Measurements from ENCODE around the gene TSPAN5.

TSPAN5 gene

DNA sequence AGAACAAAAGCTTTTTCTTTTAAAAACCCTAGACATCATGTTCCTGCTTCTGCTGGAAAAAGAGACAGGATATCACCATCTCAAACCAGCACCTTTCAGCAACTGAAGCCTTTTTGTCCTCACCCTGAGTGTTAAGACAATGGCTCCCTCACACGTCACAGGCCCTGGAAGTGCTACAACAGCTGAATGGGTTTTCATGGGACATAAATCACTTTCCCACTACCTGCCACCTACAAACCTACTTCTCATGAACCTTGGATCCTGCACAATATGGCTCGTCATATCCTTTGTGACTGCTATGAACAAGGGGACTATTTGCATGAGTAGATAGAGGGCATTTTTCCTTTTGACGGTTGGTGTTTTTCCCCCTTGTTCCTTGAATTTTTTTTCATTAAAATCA, 93.6 kb downstream of the TSPAN5 start:
- H3K27me3 Mint-ChIP-seq (ENCODE audit: low read depth), result no peaks in the 10 kb centered on the region
- H3K27ac Mint-ChIP-seq, result no peak overlapping the region
- H3K4me1 Mint-ChIP-seq (ENCODE audit: low read depth), result peaks cover 24% of the 10 kb centered on the region
- H3K36me3 Mint-ChIP-seq (ENCODE audit: low read depth), result peaks cover 9% of the 10 kb centered on the region
- H3K9me3 Mint-ChIP-seq, result no peaks in the 10 kb centered on the region
- no peak overlapping the region for H3K4me3 Mint-ChIP-seq

DNA sequence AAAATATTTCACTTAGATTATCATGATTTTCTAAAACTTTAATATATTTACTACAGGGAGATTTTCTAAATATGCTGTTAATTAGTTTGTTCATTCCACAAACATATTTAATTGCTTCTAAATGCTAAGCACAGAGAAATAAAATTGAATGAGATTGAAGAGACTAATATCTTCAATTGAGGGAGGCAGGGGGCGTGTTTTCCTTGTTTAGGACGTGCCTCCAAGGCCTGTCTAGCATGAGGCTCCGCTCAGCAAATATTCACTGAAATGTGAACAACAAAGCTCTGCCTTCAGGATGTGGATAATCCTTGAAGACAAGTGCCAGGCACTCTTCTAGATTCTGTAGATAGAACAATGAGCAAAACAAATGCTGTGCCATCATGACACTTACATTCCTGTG, 98.1 kb downstream of the TSPAN5 start:
- peaks cover 3% of the 10 kb centered on the region for H3K36me3 Mint-ChIP-seq (ENCODE audit: low read depth)
- no peaks in the 10 kb centered on the region for H3K27me3 Mint-ChIP-seq (ENCODE audit: low read depth)
- peaks cover 13% of the 10 kb centered on the region for H3K4me1 Mint-ChIP-seq (ENCODE audit: low read depth)
- no peaks in the 10 kb centered on the region for H3K9me3 Mint-ChIP-seq
- H3K4me3 Mint-ChIP-seq, result no peak overlapping the region
- no peak overlapping the region for H3K27ac Mint-ChIP-seq

DNA sequence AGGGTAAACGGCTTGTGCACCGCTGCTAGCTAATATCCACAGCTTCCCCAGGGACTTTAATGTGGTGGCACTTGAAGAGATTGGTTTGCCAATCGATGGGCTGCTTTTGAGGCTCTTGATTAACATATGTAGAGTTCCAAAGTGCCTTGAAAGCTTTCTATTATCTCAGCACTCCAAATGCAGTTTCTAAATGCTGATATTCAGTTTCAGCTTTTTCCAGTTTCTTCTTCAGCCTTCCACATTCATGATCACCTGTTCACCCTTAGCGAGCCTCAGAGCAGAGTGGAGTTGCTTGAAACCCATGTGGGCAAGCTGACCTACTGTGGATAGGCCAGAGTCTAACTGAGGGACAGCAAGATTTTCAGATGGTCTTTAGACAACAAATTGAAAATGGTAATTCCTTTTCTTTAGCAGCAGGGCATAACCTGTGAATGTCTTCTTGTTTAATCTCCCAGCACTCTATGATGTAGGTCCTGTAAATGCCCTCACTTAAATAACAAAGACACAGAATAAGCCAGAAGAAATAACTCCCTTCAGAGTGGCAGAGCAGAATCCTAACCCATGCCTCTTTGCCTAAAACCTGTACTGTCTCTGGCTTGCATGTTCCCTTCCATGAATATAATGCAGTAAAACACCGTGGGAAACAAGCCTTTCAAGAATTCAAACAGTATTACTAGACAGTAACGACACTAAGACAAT, 99.8 kb downstream of the TSPAN5 start:
- Mint-ChIP-seq H3K27me3 (ENCODE audit: low read depth) (no peaks in the 10 kb centered on the region), H3K36me3 (ENCODE audit: low read depth) (peaks cover 6% of the 10 kb centered on the region), H3K4me1 (ENCODE audit: low read depth) (peaks cover 13% of the 10 kb centered on the region), H3K9me3 (no peaks in the 10 kb centered on the region), H3K4me3 (no peak overlapping the region), H3K27ac (no peak overlapping the region)

DNA sequence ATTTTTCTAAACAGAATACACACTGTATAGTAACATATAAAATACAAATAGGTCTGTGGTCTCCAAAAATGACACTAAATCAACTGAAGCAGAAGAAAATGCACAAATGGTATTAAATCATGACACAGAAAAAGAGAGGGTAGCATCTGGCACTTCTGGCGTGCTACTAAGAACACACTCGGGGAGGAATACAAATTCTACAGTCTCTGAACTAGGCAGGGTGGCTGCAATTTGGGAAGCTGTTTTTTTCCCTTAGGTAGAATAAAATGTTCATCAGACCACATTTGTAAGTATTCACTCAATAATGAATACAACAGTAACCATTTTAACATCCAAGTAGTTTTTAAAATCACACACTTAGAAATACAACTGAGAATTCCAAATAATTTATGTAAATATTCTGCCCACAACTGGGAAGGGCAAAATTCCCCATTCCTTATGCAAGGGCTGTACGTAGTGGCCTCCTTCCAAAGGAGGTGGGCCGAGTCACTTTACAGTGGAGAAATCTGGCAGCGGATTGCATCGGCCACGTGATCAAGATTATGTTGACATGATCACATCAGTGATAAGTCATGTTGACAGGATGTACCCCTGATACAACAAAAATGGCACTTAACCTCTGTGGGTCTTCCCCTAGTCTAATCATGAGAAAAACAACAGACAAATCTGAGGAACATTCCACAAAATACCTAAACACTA, 101.1 kb downstream of the TSPAN5 start:
- H3K4me3 Mint-ChIP-seq, result no peak overlapping the region
- H3K27ac Mint-ChIP-seq, result no peak overlapping the region
- H3K36me3 Mint-ChIP-seq (ENCODE audit: low read depth), result peaks cover 12% of the 10 kb centered on the region
- H3K9me3 Mint-ChIP-seq, result no peaks in the 10 kb centered on the region
- no peaks in the 10 kb centered on the region for H3K27me3 Mint-ChIP-seq (ENCODE audit: low read depth)
- H3K4me1 Mint-ChIP-seq (ENCODE audit: low read depth), result peaks cover 12% of the 10 kb centered on the region

DNA sequence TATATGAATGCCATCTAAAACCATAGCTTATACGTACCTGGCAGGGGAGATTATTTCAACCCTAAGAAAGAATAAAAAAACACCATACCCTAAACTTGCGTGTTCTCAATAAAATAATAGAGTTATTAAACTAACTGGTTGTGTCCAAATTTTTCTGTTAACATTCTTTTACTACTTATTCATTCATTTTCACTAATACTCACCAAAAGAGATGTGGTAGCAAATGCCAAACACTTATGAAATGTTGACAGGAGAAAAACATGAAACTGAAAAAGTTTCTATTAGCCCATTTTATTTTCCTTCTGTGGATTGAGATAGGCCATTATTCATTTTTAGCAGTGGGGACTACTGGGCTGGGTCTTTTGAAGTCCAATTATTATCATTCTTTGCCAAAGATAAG, 102.0 kb downstream of the TSPAN5 start:
- H3K27me3 Mint-ChIP-seq (ENCODE audit: low read depth), result no peaks in the 10 kb centered on the region
- peaks cover 5% of the 10 kb centered on the region for H3K9me3 Mint-ChIP-seq
- no peak overlapping the region for H3K4me3 Mint-ChIP-seq
- peaks cover 14% of the 10 kb centered on the region for H3K36me3 Mint-ChIP-seq (ENCODE audit: low read depth)
- H3K27ac Mint-ChIP-seq, result no peak overlapping the region
- H3K4me1 Mint-ChIP-seq (ENCODE audit: low read depth), result peaks cover 15% of the 10 kb centered on the region

DNA sequence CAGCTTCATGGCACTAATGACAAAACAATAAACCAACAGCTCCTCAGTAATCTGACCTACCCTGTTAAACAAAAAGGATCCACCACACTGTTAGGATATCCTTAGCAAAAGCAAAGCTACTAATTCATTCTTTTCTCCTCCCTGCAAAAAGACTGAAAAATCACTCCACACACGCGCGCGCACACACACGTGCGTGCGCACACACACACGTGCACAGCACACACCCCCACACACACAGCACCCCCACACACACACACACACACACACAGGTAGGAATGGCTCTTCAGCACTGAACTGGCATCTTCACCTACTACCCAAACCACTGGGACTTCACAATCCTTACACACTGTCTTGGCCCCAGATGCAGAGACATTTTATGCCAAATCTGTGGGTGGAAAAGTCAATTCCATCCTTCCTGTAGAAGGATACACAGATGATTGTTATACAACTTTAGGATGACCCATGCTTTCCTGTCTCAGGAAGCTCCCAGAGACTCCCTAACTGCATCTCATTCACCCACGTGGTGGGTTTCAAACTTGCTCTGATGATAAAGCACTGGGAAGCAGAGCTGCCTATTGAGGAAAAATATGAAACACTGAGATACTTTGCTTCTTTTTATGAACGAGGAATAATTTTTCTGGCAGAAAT, 102.5 kb downstream of the TSPAN5 start:
- no peak overlapping the region for H3K4me3 Mint-ChIP-seq
- peaks cover 15% of the 10 kb centered on the region for H3K4me1 Mint-ChIP-seq (ENCODE audit: low read depth)
- H3K27me3 Mint-ChIP-seq (ENCODE audit: low read depth), result no peaks in the 10 kb centered on the region
- peaks cover 9% of the 10 kb centered on the region for H3K9me3 Mint-ChIP-seq
- H3K36me3 Mint-ChIP-seq (ENCODE audit: low read depth), result peaks cover 17% of the 10 kb centered on the region
- H3K27ac Mint-ChIP-seq, result no peak overlapping the region

DNA sequence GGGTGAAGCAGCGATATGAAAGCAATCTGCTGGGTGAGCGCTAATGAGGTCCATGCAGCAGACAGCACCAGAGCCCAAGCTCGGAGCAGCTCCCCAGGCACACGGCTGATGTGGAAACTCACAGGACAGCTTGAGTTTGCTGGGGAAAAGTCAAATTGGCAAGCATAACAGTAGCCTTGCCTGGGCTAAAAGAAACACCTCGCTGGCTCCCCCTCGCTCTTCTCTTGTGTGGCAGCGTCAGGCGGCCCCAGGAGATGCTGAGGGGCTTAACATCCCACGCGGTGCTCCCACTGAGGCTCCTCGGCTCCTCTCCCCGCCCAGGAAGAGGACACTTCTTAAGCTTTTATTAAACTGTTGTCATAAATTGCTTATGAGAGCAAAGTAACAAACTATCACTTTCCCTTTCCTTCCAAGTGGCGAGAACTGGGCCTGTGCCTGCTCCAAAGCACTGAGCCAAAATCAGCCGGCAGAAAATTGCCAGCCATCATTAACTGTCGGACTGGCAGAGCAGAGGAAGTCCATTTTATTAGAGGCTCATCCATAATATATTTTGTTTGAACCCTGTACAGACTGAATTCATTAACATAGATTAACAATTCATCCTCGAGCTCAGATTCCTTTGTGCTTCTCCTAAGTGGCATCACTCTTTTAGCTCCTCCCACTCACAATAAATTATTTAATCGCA, 111.4 kb downstream of the TSPAN5 start:
- H3K9me3 Mint-ChIP-seq, result peaks cover 14% of the 10 kb centered on the region
- no peaks in the 10 kb centered on the region for H3K27me3 Mint-ChIP-seq (ENCODE audit: low read depth)
- H3K36me3 Mint-ChIP-seq (ENCODE audit: low read depth), result peaks cover 10% of the 10 kb centered on the region
- H3K4me3 Mint-ChIP-seq, result no peak overlapping the region
- no peak overlapping the region for H3K27ac Mint-ChIP-seq
- H3K4me1 Mint-ChIP-seq (ENCODE audit: low read depth), result peaks cover 24% of the 10 kb centered on the region

DNA sequence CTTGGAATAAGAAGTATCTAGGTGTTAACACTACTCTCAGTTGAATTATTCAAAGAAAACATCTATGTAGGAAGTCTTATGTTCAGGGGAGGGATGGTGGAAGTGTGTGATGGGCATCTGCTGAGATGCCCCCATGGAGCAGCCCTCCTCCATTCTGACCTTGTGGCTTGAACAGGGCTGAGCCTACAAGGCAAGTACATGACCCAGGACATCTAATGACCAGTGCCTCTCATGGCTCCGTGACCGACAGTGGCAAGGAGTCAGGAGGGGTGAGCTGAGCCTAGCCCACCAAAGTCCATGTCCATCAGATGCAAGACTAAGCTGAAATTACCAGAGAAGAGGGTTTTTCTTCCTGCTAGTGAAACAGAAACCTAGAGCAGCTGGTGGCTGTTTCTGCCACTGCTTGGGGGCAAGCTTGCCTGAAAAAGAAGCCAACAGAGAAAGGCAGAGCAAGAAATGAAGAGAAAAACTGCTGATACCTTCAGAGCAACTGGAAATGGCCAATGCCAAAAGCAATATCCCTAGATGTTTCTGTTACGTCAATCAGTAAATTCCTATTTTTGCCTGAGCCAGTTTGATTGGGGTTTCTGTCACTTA, 113.5 kb downstream of the TSPAN5 start:
- H3K36me3 Mint-ChIP-seq (ENCODE audit: low read depth), result peaks cover 2% of the 10 kb centered on the region
- H3K4me1 Mint-ChIP-seq (ENCODE audit: low read depth), result peaks cover 24% of the 10 kb centered on the region
- no peaks in the 10 kb centered on the region for H3K27me3 Mint-ChIP-seq (ENCODE audit: low read depth)
- peak overlapping the region; percentile 18 for H3K4me3 Mint-ChIP-seq
- H3K27ac Mint-ChIP-seq, result peak overlapping the region; percentile 8
- H3K9me3 Mint-ChIP-seq, result no peaks in the 10 kb centered on the region

DNA sequence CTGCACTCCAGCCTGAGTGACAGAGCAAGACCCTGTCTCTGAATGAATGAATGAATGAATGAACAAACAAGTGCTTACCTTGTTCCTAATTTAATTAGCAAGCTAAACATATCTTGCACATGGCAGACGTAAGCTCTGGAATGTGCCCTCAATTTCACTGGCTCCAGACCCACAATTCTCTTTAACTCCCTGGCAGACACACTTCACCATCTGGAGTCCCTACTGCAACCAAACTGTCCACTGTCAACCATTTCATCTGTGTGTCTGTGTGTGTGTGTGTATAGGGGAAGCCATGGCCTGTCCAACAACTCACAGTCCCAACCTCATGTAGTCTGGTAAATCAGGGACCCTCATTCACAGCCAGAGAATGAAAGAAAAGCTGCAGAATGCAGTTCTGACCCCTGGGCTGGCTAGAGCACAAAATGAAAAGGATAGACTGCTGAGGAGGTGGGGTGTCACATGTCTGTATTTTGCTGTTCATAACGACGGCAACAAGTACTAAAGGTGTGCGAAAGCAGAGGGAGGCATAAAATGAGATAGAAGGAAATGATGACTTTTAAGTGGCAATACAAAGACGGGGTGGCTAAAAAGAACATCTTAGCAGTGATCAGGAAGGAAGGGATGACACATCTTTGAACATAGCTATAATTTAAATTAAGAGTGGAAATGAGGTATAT, 114.1 kb downstream of the TSPAN5 start:
- no peaks in the 10 kb centered on the region for H3K27me3 Mint-ChIP-seq (ENCODE audit: low read depth)
- peak overlapping the region; percentile 8 for H3K27ac Mint-ChIP-seq
- no peaks in the 10 kb centered on the region for H3K9me3 Mint-ChIP-seq
- peak overlapping the region; percentile 18 for H3K4me3 Mint-ChIP-seq
- peaks cover 24% of the 10 kb centered on the region for H3K4me1 Mint-ChIP-seq (ENCODE audit: low read depth)
- H3K36me3 Mint-ChIP-seq (ENCODE audit: low read depth), result peaks cover 2% of the 10 kb centered on the region

DNA sequence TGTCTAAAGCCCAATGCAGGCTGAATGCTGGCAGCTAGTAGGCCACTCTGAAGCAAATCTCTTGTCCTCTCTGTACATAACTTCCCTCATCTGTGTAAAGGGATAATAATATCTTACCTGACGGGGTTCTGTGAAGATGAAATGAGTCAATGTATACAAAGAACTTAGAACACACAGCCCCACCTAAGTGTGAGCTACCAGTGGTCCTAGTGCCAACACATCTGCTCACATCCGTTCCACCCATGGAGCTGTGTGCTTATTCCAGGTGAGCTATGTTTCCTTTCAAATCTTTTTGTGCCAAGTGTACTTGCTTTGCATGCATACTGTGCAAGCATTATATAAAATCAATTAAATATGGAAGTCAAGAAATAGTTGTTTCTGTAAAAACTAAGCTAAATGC, 116.4 kb downstream of the TSPAN5 start:
- H3K4me3 Mint-ChIP-seq, result no peak overlapping the region

DNA sequence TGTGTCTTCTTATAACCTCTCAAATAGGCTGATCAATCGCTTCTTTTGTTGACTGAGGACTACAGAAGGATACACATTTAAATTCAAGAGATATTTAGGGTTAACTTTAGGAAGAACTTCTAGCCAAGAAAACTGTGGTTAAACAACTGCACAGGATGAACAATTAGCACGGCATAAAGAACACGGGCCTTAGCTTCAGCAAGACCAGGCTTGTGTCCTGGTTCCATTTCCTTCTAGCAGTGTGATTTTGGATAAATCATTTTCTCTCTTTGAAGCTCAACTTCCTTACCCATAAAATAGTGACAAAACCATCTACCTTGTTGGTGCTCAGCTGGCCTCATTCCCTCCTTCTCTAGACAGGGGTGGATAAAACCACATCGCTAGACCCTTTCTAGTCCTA, 117.6 kb downstream of the TSPAN5 start:
- H3K27me3 Mint-ChIP-seq (ENCODE audit: low read depth), result no peaks in the 10 kb centered on the region
- H3K4me1 Mint-ChIP-seq (ENCODE audit: low read depth), result peaks cover 22% of the 10 kb centered on the region
- H3K9me3 Mint-ChIP-seq, result no peaks in the 10 kb centered on the region
- no peak overlapping the region for H3K4me3 Mint-ChIP-seq
- H3K36me3 Mint-ChIP-seq (ENCODE audit: low read depth), result peaks cover 9% of the 10 kb centered on the region
- no peak overlapping the region for H3K27ac Mint-ChIP-seq

More for the DNA sequence above, 116.4 kb downstream of the TSPAN5 start:
- Mint-ChIP-seq H3K36me3 (ENCODE audit: low read depth) (peaks cover 4% of the 10 kb centered on the region), H3K9me3 (no peaks in the 10 kb centered on the region), H3K27ac (no peak overlapping the region), H3K27me3 (ENCODE audit: low read depth) (no peaks in the 10 kb centered on the region), H3K4me1 (ENCODE audit: low read depth) (peaks cover 24% of the 10 kb centered on the region)

DNA sequence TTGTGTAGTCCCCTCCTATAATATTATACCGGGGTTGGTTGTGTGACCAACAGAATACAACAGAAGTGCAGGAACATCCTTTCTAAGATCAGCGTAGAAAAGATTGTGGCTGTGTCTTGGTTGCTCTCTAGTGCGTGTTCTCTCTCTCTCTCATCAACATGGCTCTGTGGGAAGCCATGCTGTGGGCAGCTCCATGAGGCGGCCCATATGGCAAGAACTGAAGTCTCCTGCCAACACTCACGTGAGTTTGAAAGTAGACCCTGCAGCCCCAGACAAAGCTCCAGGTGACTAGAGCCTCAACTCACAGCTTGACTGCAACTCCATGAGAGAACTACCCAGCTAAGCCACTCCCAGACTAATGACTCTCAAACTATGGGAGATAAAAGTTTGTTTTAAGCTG, 118.7 kb downstream of the TSPAN5 start:
- Mint-ChIP-seq H3K4me3 (no peak overlapping the region), H3K4me1 (ENCODE audit: low read depth) (peaks cover 20% of the 10 kb centered on the region), H3K27me3 (ENCODE audit: low read depth) (no peaks in the 10 kb centered on the region), H3K27ac (no peak overlapping the region), H3K36me3 (ENCODE audit: low read depth) (peaks cover 12% of the 10 kb centered on the region), H3K9me3 (no peaks in the 10 kb centered on the region)

DNA sequence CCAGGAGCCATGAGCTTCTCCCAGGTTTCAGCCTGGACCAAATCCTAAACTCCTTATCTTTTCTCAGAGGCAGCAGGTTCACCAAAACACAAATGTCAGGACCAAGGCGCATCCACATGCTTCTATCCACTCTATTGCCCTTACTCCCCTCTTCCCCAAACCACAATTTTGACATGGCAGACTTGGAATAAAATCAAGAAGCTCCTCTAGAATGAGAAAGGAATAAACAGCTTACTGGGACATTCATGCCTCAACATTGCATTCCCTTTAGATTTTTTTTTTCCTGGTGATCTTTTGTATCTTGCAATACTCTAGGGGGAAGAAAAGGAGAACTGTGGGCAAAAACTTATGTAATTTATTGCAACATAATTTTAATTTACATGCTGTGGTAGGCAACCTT, 119.1 kb downstream of the TSPAN5 start:
- H3K36me3 Mint-ChIP-seq (ENCODE audit: low read depth), result peaks cover 12% of the 10 kb centered on the region
- H3K9me3 Mint-ChIP-seq, result no peaks in the 10 kb centered on the region
- H3K4me3 Mint-ChIP-seq, result no peak overlapping the region
- H3K27me3 Mint-ChIP-seq (ENCODE audit: low read depth), result no peaks in the 10 kb centered on the region
- H3K27ac Mint-ChIP-seq, result no peak overlapping the region
- peaks cover 20% of the 10 kb centered on the region for H3K4me1 Mint-ChIP-seq (ENCODE audit: low read depth)

DNA sequence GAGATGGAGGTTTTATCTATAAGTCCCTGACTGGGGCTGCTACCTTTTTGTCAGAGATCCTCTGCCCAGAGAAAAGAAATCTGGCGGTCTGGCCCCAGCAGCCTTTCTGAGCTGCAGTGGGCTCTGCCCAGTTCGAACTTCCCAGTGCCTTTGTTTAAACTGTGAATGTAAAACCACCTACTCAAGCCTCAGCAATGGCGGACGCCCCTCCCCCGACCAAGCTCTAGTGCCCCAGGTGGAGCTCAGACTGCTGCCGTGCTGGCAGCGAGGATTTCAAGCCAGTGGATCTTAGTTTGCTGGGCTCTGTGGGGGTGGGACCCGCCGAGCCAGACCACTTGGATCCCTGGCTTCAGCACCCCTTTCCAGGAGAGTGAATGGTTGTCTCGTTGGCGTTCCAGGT, 121.8 kb downstream of the TSPAN5 start:
- Mint-ChIP-seq H3K4me3 (no peak overlapping the region), H3K36me3 (ENCODE audit: low read depth) (peaks cover 20% of the 10 kb centered on the region), H3K27ac (no peak overlapping the region), H3K4me1 (ENCODE audit: low read depth) (peaks cover 18% of the 10 kb centered on the region), H3K27me3 (ENCODE audit: low read depth) (no peaks in the 10 kb centered on the region), H3K9me3 (no peaks in the 10 kb centered on the region)
